NCI-H2107 treated with DMSO at 0.1 percent for 48 hours (cell line): ENCODE measurements around the gene CDC16.
A peak's percentile ranks its signal among the peaks of the same experiment; 100 is the strongest.

Experiments used
- DNase-seq: peaks from one replicate; lab custom pipeline; 2025; ENCODE audit not compliant: unreplicated experiment; lab: John Stamatoyannopoulos, UW

CDC16 gene

DNA sequence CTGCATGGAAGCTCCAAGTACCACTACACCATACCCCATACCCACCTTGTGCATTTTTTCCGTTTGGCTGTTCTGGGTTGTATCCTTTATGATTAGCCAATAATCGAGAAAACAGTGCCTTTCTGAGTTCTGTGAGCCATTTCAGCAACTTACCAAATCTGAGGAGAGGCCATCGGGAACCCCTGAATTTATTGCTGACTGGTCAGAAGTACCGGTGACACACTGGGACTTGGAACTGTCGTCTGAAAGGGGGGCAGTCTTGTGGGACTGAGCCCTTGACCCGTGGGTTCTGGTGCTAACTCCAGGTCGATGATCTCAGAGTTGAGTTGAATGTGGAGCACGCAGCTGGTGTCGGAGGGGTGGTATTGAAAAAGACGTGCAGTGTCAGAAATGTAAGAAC, 61.8 kb downstream of the CDC16 start:
- no peak for DNase-seq

DNA sequence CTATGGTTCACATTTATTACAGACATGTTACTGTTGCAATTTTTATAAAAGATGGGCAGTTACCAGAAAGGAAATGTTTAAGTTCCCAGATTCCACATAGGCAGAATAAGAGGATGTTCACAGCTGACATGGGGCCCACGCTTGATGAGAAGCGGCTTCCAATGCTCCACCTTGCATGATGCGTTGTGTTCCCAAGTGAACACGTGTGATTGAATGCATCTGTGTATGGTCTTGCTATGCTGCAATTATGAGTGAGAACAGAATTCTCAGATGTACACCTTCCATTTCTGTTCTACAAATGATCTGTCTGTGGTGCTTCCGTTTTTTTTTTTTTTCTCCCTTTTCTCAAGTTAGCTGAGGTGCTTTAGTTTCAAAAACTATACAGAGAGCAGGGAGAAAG, 62.2 kb downstream of the CDC16 start:
- DNase-seq: no peak

DNA sequence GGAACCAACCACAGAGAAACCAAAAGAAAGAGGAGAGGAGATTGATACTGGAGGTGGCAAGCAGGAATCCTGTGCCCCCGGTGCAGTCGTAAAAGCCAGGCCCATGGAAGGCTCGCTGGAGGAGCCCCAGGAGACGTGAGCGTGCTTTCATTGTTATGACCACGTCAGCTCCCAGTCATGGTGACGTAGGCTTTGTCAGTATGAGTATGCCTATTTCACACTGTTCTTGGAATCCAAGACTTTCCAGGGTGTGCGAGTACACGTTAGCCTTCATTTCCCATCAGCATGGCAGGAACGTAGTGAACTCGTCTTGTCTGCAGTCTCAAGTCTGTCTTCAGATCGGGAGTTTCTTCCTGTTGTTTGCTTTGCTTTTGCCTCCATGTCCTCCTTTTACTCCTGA, 64.2 kb downstream of the CDC16 start:
- DNase-seq: no peak

DNA sequence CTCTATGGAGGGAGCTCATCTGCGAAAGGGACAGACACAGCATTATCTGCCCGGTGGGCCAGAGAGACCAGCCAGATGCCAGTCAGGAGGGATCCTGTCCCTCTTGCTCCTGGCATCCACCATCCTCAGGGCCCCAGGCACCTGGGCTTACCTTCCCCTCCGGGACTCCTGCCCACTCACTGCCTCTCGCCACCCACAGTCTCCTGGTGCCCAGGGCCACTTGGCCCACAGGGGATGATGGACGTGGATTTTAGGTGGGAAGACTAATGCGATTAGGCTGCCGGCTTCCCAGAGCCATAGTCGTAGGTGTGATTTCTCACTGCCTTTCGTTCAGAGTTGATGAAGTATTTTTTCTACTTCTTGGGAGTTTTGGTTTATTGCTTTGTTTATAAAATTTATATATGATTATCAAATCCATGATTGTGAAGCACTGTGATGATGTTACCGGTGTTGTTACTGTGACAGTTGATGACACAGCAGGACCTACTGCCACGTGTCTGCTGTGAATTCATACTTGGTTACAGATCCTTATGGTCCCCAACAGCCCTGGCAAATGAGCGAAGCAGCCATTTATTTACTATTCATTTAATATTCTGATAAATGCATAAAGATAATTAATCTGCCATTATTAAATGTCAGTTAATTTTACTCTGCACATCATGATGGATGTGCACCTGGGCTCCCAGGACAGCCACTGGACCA, 65.1 kb downstream of the CDC16 start:
- DNase-seq: no peak

DNA sequence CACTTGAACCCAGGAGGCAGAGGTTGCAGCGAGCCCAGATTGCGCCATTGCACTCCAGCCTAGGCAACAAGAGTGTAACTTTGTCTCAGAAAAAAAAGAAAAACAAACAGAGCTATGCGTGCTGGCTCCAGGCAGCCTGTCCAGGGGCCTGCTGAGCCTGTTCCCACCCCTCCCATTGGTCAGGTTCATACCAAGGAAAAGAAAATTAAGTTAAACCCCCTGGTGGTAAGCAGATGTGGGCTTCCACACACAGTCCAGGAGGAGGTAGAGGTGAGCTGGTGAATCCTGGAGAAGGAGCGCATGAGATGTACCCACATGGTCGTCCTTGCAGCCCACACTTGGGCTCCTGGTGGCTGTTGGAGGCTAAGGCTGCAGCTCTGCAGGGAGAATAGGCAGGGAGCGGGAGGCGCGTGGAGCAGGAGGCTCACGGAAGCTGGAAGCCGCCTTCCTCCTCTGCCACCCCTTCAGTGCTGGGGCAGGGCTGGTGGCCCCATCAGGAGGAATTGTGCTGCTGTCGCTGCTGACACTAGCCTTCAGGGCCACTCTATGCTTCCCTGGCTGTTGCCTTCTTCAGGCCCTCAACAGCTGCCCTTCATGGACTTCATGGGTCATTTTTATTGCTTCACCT, 69.1 kb downstream of the CDC16 start:
- DNase-seq: no peak

DNA sequence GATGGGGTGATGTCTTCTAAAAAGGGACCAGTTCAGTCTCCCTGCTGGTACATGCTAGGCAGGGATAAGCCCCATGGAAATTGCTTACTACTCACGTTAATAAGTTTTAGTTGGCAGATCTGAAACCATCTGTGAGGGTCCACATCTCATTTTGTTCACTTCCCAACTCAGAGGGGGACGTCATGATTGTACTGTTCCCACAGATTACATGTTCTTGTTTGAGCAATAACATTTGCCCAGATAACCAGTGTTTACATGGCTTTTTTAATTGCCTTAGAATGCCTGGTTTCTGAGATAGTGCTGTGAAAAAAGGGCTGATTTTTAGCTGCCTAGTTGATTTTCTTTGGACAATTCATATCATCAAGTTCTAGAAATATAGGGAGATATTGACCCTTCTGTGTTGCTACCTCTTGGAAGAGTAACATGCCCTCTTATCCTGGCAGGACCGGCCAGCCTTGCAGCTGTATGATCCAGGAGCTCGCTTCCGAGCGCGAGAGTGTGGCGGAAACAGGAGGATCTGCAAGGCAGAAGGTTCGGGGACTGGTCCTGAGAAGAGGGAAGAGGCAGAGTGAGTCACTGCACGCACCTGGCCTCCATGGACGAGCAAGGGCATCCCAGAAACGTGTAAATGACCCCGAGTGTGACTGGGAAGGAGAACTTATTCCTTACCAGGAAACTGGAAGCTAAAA, 69.8 kb downstream of the CDC16 start:
- DNase-seq: no peak

DNA sequence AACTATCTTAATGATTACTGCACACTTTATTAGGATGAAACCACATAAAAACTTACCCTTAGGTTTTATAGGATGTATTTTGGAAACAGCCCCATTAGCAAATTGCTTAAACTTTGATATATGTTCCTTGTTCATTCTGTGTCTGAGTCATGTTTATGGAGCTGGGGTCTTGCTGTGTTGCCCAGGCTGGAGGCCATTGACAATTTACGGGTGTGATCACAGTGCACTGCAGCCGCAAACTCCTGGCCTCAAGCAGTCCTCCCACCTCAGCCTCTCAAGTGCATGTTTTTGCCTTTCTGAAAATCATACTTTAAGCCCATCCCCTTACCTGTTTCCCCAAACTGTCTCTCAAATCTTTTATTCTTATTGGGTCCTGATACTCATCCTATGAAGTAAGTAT, 74.4 kb downstream of the CDC16 start:
- no peak for DNase-seq

DNA sequence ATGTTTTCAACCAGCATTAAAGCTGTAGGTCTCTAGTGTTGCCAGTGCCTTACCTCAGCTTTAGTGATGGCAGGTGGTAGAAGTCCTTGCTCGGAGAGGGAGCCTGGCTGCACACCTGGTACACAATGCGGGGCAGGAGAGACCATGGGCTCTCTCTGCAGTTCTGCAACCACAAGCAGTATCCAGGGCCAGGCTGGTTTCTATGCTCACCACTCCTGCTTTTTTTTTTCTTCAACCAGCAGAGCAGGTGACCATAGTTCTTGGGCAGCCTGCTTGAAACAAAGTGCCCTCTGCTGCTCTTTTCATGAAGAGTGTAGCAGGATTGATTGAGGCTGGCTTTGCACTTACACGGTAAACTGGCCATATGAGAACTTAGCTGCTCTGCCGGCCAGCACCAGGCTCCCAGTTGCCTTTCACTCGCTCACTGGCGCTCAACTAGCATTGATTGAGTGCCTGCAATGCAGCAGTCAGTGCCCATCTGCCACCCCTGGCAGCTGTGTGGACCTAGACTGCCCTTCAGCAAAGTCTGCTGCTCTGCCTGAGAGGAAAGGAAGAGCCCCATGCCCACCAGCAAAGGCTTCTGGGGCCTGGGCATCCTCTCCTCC, 75.2 kb downstream of the CDC16 start:
- DNase-seq: peak; percentile 81

DNA sequence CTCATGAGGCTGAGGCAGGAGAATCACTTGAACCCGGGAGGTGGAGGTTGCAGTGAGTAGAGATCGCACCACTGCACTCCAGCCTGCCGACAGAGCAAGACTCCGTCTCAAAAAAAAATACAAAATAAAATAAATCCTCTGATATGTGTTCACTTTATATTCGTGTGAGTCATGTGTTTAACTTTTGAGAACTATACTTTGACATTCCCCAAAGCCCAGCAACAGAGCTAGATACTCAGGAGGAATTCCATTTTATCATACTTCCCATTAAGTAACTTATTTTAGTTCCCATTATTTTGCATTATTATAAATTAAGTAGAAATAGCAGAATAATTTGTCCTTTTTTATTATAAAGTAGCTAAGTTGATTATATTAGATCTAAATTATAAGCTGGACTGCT, 76.3 kb downstream of the CDC16 start:
- DNase-seq: no peak

DNA sequence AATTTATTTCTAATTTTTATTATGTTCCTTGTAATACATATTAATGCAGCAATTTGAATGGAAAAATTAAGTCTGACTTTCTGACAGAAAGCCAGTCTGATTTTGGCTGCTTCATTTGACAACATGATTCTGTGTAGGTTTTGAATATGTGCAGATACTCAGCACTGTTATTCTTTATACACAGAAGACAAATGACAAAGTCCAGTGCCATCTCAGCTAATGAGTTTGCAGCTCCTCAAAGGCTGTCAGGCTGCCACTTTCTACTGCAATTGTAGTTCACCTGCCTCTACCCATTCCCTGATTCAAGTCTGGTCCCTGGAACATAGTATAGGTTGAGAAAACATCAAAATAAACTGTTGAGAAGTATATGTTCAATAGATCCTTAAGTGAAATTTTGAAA, 76.7 kb downstream of the CDC16 start:
- DNase-seq: peak; percentile 13

DNA sequence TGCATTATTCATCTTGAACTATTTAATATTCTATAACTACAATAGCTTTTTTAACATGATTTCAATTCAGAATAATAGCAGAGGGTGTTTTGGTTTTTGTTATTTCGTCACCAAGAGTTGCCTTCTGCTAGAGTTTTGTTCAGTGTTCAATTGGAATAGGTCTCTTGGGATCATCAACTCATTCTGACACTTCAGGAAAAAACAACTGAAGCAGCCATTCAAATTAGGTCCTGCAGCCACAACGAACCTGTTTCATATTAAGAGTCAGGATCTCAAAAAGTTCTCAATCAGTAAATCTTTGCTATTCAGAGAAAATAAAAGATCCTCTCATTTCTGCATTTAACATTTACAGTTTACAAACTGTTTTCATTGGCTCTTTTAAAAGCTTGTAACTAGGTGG, 77.2 kb downstream of the CDC16 start:
- DNase-seq: peak; percentile 73

DNA sequence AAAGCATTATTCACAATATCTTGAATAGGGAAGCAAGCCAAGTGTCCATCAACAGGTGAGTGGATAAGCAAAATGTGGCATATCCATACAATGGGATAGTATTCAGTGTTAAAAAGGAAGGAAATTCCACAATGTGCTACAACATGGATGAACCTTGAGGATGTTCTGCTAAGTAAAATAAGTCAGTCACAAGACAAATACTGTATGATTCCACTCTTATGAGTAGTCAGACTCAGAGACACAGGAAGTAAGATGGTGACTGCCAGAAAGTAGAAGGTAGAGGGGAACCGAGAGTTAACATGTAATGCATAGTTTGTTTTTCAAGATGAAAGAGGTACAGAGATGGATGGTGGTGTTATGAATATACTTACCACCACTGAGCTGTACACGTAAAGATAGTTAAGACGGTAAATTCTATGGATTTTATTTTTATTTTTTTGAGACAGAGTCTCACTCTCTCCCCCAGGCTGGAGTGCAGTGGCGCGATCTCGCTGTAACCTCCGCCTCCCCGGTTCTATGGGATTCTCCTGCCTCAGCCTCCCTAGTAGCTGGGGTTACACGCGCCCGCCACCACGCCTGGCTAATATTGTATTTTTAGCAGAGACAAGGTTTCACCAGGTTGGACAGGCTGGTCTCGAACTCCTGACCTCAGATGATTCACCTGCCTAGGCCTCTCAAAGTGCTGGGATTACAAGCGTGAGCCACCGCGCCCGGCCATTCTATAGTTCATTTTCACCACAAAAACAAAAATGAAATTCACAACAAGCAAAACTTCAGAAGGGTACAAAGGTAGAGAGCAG, 78.6 kb downstream of the CDC16 start:
- DNase-seq: no peak

DNA sequence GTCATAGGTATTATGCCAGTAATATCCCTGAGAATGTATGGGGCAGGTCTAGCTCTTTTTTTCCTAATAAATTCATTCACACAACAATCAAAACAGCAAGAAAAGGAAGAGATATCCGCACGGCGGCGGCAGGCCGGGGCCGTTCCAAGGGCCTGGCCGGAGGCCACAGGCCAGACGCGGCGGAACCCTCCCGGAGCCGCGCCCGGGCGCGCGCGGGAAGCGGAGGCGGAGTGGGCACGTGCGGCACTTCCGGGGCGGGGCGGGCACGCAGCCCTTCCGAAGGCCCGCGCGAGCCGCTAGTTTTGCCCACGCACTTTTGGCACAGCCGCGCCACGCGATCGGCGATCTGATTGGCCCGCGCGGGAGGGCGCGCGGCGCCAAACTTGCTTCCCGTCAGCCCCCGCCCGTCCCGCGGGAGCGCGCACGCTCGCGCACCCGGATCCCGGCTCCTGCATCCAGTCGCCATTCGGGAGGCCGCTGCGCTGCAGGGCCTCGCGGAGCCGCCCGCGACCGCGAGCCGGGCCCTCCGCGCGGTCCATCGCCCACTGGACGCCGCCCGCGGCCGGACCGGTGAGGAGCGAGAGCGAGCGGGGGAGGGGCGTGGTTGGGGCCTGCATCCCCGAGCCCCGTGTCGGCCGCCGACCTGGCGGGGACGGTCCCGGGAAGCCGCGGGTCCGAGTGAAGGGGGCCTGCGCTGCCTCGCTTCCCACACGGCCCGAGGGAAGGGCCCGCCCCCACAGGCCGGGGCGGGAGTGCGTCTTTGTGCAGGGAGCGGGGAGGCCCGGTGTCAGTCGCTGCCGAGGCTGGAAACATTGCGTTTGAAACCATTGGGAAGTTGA, 79.6 kb downstream of the CDC16 start, which contains the start of gene CHAMP1:
Gene CHAMP1 (plus strand): TSS at position 430 of the 839 bp plus-strand sequence. CDS start 9,340 bp downstream, outside the sequence.
- peak; percentile 57 for DNase-seq

DNA sequence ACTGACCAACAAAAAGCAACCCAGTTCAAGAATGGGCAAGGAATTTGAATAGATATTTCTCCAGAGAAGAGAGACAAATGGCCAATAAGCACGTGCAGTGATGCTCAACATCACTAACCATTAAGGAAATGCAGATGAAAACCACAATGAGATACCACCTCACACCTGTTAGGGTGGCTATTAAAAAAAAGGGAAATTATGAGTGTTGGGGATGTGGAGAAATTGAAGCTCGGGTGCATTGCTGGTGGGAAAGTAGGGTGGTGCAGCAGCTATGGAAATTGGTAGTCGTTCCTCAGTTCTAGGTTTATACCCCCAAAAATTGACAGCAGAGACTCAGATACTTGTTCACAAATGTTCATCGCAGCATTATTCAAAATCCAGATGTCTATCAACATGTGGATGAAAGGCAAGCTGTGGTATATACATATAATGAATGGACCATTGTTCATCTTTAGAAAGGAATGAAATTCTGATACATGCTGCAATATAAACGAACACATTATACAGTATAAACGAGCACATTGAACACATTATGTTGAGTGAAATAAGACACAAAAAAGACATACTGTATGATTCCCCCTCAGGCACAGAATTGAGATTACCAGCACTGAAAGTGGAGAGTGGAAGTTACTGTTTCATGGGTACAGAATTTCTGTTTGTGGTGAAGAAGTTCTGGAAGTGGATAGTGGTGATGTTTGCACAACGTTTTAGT, 80.5 kb downstream of the CDC16 start:
- DNase-seq: no peak

DNA sequence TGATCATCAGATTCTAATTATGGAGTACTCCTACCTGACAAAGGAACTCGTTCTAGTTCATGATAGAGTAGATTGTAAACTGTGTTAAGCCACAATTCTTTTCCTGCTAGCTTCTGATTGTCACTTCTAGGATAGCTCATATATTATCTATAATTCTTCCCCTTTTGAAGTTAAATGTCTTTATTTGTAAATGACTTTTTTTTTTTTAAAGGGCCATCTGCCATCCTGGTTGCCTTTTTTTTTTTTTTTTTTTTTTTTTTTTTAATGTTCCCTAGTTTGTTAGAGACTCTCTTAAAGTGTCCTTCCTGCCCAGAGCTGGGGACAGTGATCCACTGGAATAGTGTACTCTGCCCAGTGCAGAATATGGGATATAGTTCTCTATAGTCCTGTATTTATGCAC, 83.9 kb downstream of the CDC16 start:
- no peak for DNase-seq

DNA sequence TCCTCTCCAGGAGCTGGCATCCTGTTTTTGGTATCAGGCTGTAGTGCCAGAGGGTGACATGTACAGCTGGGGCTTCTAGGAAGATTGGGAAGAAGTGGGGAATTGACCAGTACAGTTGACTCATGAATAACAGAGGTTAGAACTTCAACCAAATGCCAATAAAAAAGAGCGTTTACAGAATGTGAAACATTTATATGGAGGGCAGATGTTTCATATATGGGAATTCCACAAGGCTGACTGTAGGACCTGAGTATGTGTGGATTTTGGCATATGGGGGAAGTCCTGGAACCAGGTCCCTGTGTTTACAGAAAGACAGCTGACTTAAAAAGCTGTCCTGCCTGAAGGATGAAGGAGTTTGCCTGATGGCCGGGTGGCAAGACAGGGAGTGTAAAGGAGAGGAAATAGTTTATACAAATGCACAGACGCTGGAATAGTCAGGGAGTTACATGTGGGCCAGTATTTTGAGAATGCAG, 84.8 kb downstream of the CDC16 start:
- no peak for DNase-seq

DNA sequence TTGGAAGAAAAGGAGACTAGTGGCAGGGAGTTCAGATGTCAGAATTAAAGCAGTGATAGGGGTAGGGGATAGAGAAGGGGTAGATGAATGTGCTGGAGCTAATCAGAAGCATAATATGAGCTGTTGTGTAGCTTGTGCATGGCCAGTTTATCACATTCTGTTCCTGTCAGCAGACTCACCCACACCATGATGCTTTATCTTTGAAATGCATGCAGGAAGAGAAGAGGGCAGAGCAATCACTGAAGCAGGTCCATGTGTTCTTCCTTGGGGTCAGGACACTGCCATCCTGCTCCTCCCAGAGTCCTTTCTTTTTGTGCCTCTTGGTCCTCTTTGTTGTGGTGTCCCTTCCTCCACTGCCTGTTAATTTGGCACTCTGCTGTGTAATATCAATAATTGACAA, 85.4 kb downstream of the CDC16 start:
- DNase-seq: no peak

DNA sequence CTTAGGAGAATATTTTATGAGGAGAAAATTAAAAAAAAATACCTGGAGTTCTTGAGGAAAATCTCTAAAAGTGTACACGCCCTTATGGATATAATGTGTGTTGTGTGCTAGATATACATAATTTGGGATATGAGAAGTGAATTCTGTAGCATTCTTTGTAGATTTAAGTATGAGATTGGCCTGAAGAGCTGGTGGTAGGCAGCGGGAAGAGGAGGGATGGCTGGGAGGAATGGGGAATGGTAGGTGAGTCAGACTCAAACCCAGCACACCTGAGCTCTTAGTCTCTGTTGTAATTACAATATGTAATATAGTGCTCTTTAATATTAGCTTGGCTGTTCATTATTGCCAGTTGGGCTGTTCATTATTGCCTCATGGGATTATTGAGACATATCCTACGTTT, 86.6 kb downstream of the CDC16 start:
- no peak for DNase-seq
